DMS79 (cell line): ENCODE results near the gene FLII.
A peak's percentile ranks its signal among the peaks of the same experiment; 100 is the strongest.

Experiments used
- DNase-seq: peaks from one replicate; lab custom pipeline; 2025; lab: John Stamatoyannopoulos, UW

Gene FLII

GRCh38 chr17:18260332-18261145 is 2.0 kb upstream of the FLII start, which contains the start of gene MIEF2:
Gene MIEF2, plus strand, starts transcription at chr17:18260662. Its CDS starts 2,059 bp downstream, at chr17:18262721.
- peak; percentile 60 for DNase-seq

GRCh38 chr17:18259621-18260331 is 1.2 kb upstream of the FLII start:
- DNase-seq, result no peak

- no peak for DNase-seq
Measured at GRCh38 chr17:18257982-18258355, 569 bp downstream of the FLII start.

- no peak for DNase-seq
Measured at GRCh38 chr17:18257268-18257981, 1.1 kb downstream of the FLII start.

- DNase-seq, result no peak
Measured at GRCh38 chr17:18256776-18257175, 1.8 kb downstream of the FLII start.

- no peak for DNase-seq
Measured at GRCh38 chr17:18256351-18256750, 2.2 kb downstream of the FLII start.

- DNase-seq, result no peak
Measured at GRCh38 chr17:18254888-18255649, 3.5 kb downstream of the FLII start.

GRCh38 chr17:18253947-18254821 is 4.4 kb downstream of the FLII start:
- no peak for DNase-seq

- no peak for DNase-seq
Measured at GRCh38 chr17:18253187-18253884, 5.2 kb downstream of the FLII start.

GRCh38 chr17:18252160-18252559 is 6.4 kb downstream of the FLII start:
- no peak for DNase-seq

- no peak for DNase-seq
Measured at GRCh38 chr17:18251204-18251603, 7.3 kb downstream of the FLII start.

- DNase-seq, result no peak
Measured at GRCh38 chr17:18250708-18251107, 7.8 kb downstream of the FLII start.

- DNase-seq, result no peak
Measured at GRCh38 chr17:18250259-18250658, 8.3 kb downstream of the FLII start.

- DNase-seq, result no peak
Measured at GRCh38 chr17:18248811-18249210, 9.7 kb downstream of the FLII start.

- peak; percentile 8 for DNase-seq
Measured at GRCh38 chr17:18248300-18248731, 10.2 kb downstream of the FLII start.

- no peak for DNase-seq
Measured at GRCh38 chr17:18247613-18248001, 10.9 kb downstream of the FLII start.

GRCh38 chr17:18246880-18247612 is 11.5 kb downstream of the FLII start:
- DNase-seq, result peak; percentile 41

- no peak for DNase-seq
Measured at GRCh38 chr17:18246109-18246725, 12.3 kb downstream of the FLII start.
